Endodermal cell (in vitro differentiated cells): ENCODE data around the gene EMILIN3. TPM values are rescaled to one million over a fixed set of nuclear protein-coding genes. Genes with fewer than 3 reads are reported as not detected.
A peak's percentile ranks its signal among the peaks of the same experiment; 100 is the strongest.

ENCODE experiments used
- DNase-seq: peaks from one replicate; pipeline ENCODE4 v3.0.0-alpha.2; 2017
- H3K27ac ChIP-seq: 2 replicates; pipeline ENCODE4 v1.5.1; 2013; ENCODE audit warnings: mild to moderate bottlenecking, low read depth, low read length, moderate library complexity
- H3K27me3 ChIP-seq: 2 replicates; pipeline ENCODE4 v1.6.1; 2013; ENCODE audit warnings: mild to moderate bottlenecking, low read length, moderate library complexity; ENCODE audit not compliant: insufficient read depth, control insufficient read depth, poor library complexity, severe bottlenecking
- H3K36me3 ChIP-seq: 2 replicates; pipeline ENCODE4 v1.7.0; 2013; ENCODE audit warnings: mild to moderate bottlenecking, low read length, moderate library complexity; ENCODE audit not compliant: control insufficient read depth, insufficient read depth
- H3K4me1 ChIP-seq: one replicate; pipeline ENCODE4 v1.7.0; 2013; ENCODE audit warnings: low read length; ENCODE audit not compliant: control insufficient read depth, insufficient read depth
- H3K4me3 ChIP-seq: 2 replicates; pipeline ENCODE4 v1.5.1; 2013; ENCODE audit warnings: mild to moderate bottlenecking, low read length, moderate library complexity
- H3K9ac ChIP-seq: 2 replicates; pipeline ENCODE4 v1.6.1; 2013; ENCODE audit warnings: mild to moderate bottlenecking, low read length, moderate library complexity; ENCODE audit not compliant: poor library complexity, severe bottlenecking; ENCODE audit errors: extremely low read depth
- H3K9me3 ChIP-seq: 2 replicates; pipeline ENCODE4 v1.6.1; 2013; ENCODE audit warnings: mild to moderate bottlenecking, low read length, moderate library complexity; ENCODE audit not compliant: control insufficient read depth
- H3K27ac Mint-ChIP-seq: 2 replicates; pipeline ENCODE4 v1.8.0; 2020; ENCODE audit warnings: mixed read lengths
- H3K27me3 Mint-ChIP-seq: 2 replicates; pipeline ENCODE4 v1.8.0; 2021; ENCODE audit warnings: mild to moderate bottlenecking, mixed read lengths; ENCODE audit not compliant: insufficient read depth
- H3K36me3 Mint-ChIP-seq: 2 replicates; pipeline ENCODE4 v1.8.0; 2020; ENCODE audit warnings: low read depth, mixed read lengths
- H3K4me1 Mint-ChIP-seq: 2 replicates; pipeline ENCODE4 v1.8.0; 2020; ENCODE audit warnings: mixed read lengths
- H3K4me3 Mint-ChIP-seq: 2 replicates; pipeline ENCODE4 v1.8.0; 2020; ENCODE audit warnings: mild to moderate bottlenecking, moderate library complexity, mixed read lengths
- H3K9me3 Mint-ChIP-seq: 2 replicates; pipeline ENCODE4 v1.8.0; 2020; ENCODE audit warnings: mild to moderate bottlenecking, mixed read lengths
- WGBS, 2 experiments: methylation state at CpG; one replicate each; pipeline versions ENCODE4 v1.1.5 to v1.1.7; 2013; ENCODE audit warnings: missing lambda C conversion rate in 2 of 2, mixed read lengths in 1 of 2; ENCODE audit not compliant: insufficient coverage in 1 of 2, insufficient read length in 1 of 2; 5-methylcytosine and 5-hydroxymethylcytosine counted together
- total RNA-seq, 2 donors: library from RNA; stranded (reverse); fragmentation: NEBNext Ultra II Directional in 1 of 2; extraction: Animal tissue kit (Norgen Biotek cat#: 25700) in 1 of 2; gene quantifications; 2 replicates in 1 of 2; 3 replicates in 1 of 2; pipeline ENCODE4 v1.2.1, GENCODE V29; 2021
- TF ChIP-seq, protein P1 (sequence below): fragments of 200-600 bp; sonication (generic); conservative IDR thresholded peaks from 2 replicates; pipeline ENCODE4 v1.5.0; 2021; ENCODE audit warnings: antibody characterized with exemption, mild to moderate bottlenecking

Gene EMILIN3
- total RNA-seq, 2 donors from 2014 or later = 5.3 to 9.6 TPM

DNA sequence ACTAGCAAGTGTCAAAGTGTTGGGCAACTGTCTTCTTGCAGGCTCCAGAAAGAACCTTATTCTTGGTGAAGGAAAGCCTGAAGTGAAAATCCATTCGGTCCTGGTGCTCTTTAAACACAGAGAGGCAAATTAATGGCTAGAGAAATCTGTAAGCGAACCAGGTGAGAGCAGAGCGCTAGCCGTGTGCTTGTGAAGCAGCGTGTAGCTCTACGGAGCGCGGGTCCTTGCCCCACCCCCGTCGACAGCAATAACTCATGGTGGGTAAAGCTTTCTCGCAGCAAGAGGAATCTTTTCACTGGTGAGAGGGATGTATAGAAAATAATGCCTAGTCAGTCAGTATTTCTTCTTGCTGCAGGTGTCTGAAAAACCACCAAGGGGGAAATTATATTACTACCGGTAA, 37.0 kb upstream of the EMILIN3 start:
- H3K9me3 Mint-ChIP-seq = no peaks in the 10 kb centered on the region
- peaks cover 54% of the 10 kb centered on the region for H3K36me3 ChIP-seq
- WGBS, 2 experiments = 95% methylated on average over 5 to 11 of the region's 12 CpGs
- no peak overlapping the region for H3K27ac Mint-ChIP-seq
- H3K4me1 ChIP-seq = no peaks in the 10 kb centered on the region
- TF ChIP-seq, protein P1, sequence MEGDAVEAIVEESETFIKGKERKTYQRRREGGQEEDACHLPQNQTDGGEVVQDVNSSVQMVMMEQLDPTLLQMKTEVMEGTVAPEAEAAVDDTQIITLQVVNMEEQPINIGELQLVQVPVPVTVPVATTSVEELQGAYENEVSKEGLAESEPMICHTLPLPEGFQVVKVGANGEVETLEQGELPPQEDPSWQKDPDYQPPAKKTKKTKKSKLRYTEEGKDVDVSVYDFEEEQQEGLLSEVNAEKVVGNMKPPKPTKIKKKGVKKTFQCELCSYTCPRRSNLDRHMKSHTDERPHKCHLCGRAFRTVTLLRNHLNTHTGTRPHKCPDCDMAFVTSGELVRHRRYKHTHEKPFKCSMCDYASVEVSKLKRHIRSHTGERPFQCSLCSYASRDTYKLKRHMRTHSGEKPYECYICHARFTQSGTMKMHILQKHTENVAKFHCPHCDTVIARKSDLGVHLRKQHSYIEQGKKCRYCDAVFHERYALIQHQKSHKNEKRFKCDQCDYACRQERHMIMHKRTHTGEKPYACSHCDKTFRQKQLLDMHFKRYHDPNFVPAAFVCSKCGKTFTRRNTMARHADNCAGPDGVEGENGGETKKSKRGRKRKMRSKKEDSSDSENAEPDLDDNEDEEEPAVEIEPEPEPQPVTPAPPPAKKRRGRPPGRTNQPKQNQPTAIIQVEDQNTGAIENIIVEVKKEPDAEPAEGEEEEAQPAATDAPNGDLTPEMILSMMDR = no peak
- no peaks in the 10 kb centered on the region for H3K27me3 Mint-ChIP-seq
- no peak overlapping the region for H3K27ac ChIP-seq
- H3K27me3 ChIP-seq = no peaks in the 10 kb centered on the region
- peaks cover 54% of the 10 kb centered on the region for H3K36me3 Mint-ChIP-seq
- H3K4me1 Mint-ChIP-seq = no peaks in the 10 kb centered on the region
- H3K4me3 ChIP-seq = no peak overlapping the region
- no peak for DNase-seq
- H3K9ac ChIP-seq = no peak overlapping the region
- H3K4me3 Mint-ChIP-seq = no peak overlapping the region
- H3K9me3 ChIP-seq = no peaks in the 10 kb centered on the region

GRCh38 chr20:41398408-41398807, 31.8 kb upstream of the EMILIN3 start:
- whole genome bisulfite sequencing, 2 experiments = 94% methylated on average over 2 of the region's 2 CpGs; no CpG with 5 or more reads in 1 of the 2 experiments
- TF ChIP-seq, protein P1 = no peak
- Mint-ChIP-seq H3K36me3 (peaks cover 12% of the 10 kb centered on the region), H3K4me3 (no peak overlapping the region), H3K4me1 (peaks cover 4% of the 10 kb centered on the region), H3K9me3 (no peaks in the 10 kb centered on the region), H3K27ac (no peak overlapping the region), H3K27me3 (no peaks in the 10 kb centered on the region)
- Histone ChIP-seq H3K9ac (no peak overlapping the region), H3K27ac (no peak overlapping the region), H3K9me3 (no peaks in the 10 kb centered on the region), H3K4me1 (peaks cover 3% of the 10 kb centered on the region), H3K27me3 (no peaks in the 10 kb centered on the region), H3K4me3 (no peak overlapping the region), H3K36me3 (peaks cover 9% of the 10 kb centered on the region)
- no peak for DNase-seq

DNA sequence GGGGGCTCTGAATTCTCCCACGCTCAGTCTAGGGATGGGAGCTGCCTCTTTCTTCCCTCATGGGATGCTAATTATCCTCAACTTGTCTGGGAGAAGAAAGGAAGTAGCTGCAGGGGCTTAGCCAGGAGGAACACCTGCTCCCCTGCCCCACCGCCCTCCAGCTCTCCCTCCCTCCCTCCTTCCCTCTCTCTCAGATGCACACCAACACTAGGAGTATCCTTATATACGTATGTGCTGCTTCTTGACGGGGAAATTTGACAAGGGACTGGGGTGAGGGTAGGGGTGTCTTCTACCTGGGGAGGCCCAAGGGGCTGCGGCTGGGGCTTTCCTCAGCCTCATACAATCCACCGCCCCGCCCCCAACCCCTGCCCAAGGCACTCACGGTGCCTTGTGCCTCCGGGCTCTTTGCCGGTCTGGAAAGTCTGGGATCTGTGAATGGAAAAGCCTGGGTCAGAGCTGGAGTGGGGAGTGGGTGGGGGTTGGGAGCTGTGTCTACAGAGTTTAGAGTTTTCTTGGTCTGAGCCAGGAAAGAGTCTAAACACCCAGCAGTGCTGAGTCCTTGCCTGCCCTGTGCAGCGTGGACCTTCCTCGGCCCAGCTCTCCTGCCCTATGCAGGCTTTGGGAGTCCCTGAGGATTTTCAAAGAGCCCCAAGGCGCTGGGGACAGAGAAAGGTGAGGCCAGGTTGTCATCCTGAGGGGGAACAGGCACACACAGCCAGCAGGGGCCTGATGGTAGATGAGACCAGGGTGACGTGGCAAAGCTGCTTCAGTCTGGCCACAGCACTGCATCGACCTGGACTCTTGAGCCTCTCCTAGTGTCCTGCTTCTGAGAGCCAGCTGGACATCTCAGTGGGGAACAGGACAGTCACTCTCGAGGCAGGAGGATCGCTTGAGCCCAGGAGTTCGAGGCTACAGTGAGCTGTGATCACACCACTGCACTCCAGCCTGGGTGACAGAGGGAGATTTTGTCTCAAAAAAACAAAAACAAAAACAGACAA, 29.3 kb upstream of the EMILIN3 start:
- H3K27me3 Mint-ChIP-seq = no peaks in the 10 kb centered on the region

More for the DNA sequence above, 29.3 kb upstream of the EMILIN3 start:
- Histone ChIP-seq H3K9ac (no peak overlapping the region), H3K4me1 (peaks cover 3% of the 10 kb centered on the region), H3K27ac (peak overlapping the region; percentile 78), H3K27me3 (no peaks in the 10 kb centered on the region), H3K36me3 (no peaks in the 10 kb centered on the region), H3K4me3 (no peak overlapping the region), H3K9me3 (no peaks in the 10 kb centered on the region)
- H3K4me3 Mint-ChIP-seq = no peak overlapping the region
- H3K9me3 Mint-ChIP-seq = no peaks in the 10 kb centered on the region
- peaks cover 9% of the 10 kb centered on the region for H3K4me1 Mint-ChIP-seq
- no peaks in the 10 kb centered on the region for H3K36me3 Mint-ChIP-seq
- no peak overlapping the region for H3K27ac Mint-ChIP-seq
- TF ChIP-seq, protein P1 = no peak
- 75 to 85% methylated on average over 4 to 17 of the region's 18 CpGs for WGBS, 2 experiments
- DNase-seq = no peak
